ENCODE data around the gene TRIO. TPM values are rescaled to one million over a fixed set of nuclear protein-coding genes. Genes with fewer than 3 reads are reported as not detected.

Gene TRIO
- polyA plus RNA-seq, 1 experiment, result 176 TPM

- Histone ChIP-seq H3K27me3 (ENCODE audit: control insufficient read depth, insufficient read depth, low read length) (no peaks in the 10 kb centered on the region), H3K36me3 (ENCODE audit: control insufficient read depth, insufficient read depth, low read length) (peaks cover 40% of the 10 kb centered on the region), H3K4me3 (ENCODE audit: low read depth, low read length) (no peak overlapping the region)
- ChIA-PET POLR2A (no interaction called here), CTCF (no interaction called here)
- no peak for TF ChIP-seq CTCF (IDR thresholded peaks at IDR 0.05; ENCODE audit: insufficient read depth, low read depth, low read length)
- DNase-seq (ENCODE audit: low read depth), result no peak
Measured at GRCh38 chr5:14482085-14482484, 338.9 kb downstream of the TRIO start.

GRCh38 chr5:14483504-14484157 is 340.5 kb downstream of the TRIO start:
- CTCF ChIA-PET, result no interaction called here
- Histone ChIP-seq H3K27me3 (ENCODE audit: control insufficient read depth, insufficient read depth, low read length) (no peaks in the 10 kb centered on the region), H3K4me3 (ENCODE audit: low read depth, low read length) (no peak overlapping the region), H3K36me3 (ENCODE audit: control insufficient read depth, insufficient read depth, low read length) (peaks cover 47% of the 10 kb centered on the region)
- DNase-seq (ENCODE audit: low read depth), result no peak
- no peak for TF ChIP-seq CTCF (IDR thresholded peaks at IDR 0.05; ENCODE audit: insufficient read depth, low read depth, low read length)
- POLR2A ChIA-PET, result no interaction called here

- DNase-seq (ENCODE audit: low read depth), result no peak
- CTCF ChIA-PET, result interaction anchor here (0.5 kb wide), 1 partner anchor 132 kb away, joined by 3 read pairs; no protein-coding TSS in a partner anchor
- no peaks in the 10 kb centered on the region for H3K27me3 ChIP-seq (ENCODE audit: control insufficient read depth, insufficient read depth, low read length)
- no peak overlapping the region for H3K4me3 ChIP-seq (ENCODE audit: low read depth, low read length)
- TF ChIP-seq CTCF (IDR thresholded peaks at IDR 0.05; ENCODE audit: insufficient read depth, low read depth, low read length), result no peak
- POLR2A ChIA-PET, result no interaction called here
- H3K36me3 ChIP-seq (ENCODE audit: control insufficient read depth, insufficient read depth, low read length), result peaks cover 53% of the 10 kb centered on the region
Measured at GRCh38 chr5:14486486-14486885, 343.3 kb downstream of the TRIO start.

GRCh38 chr5:14486996-14487896 is 344.1 kb downstream of the TRIO start:
- CTCF ChIA-PET, result interaction anchor here (0.5 kb wide), 1 partner anchor 131 kb away, joined by 3 read pairs; no protein-coding TSS in a partner anchor
- peaks cover 56% of the 10 kb centered on the region for H3K36me3 ChIP-seq (ENCODE audit: control insufficient read depth, insufficient read depth, low read length)
- no peaks in the 10 kb centered on the region for H3K27me3 ChIP-seq (ENCODE audit: control insufficient read depth, insufficient read depth, low read length)
- no peak overlapping the region for H3K4me3 ChIP-seq (ENCODE audit: low read depth, low read length)
- POLR2A ChIA-PET, result no interaction called here
- no peak for TF ChIP-seq CTCF (IDR thresholded peaks at IDR 0.05; ENCODE audit: insufficient read depth, low read depth, low read length)
- no peak for DNase-seq (ENCODE audit: low read depth)

DNA sequence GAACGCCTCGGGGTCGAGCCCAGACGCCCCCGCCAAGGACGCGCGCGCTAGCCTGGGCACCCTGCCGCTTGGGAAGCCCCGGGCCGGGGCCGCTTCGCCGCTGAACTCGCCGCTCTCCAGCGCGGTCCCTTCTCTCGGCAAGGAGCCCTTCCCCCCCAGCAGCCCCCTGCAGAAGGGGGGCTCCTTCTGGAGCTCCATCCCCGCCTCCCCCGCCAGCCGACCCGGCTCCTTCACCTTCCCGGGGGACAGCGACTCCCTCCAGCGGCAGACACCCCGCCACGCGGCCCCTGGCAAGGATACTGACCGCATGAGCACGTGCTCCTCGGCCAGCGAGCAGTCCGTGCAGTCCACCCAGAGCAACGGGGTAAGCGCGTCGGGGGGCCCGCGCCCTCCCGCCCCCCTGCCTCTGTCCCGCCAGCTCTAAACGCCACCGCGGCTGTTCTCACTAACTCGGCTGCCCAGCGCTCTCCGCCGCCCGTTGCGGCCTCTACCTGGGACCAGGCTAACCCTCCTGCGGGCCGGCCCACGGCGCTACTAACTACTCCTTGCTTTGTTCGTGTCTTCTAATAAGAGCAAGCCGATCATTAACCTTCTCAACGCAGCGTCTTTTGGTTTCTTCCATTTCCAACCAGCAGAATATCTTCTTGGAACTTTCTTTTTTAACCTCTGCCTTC is 344.9 kb downstream of the TRIO start:
- CTCF ChIA-PET, result no interaction called here
- no peak for DNase-seq (ENCODE audit: low read depth)
- TF ChIP-seq CTCF (IDR thresholded peaks at IDR 0.05; ENCODE audit: insufficient read depth, low read depth, low read length), result no peak
- Histone ChIP-seq H3K36me3 (ENCODE audit: control insufficient read depth, insufficient read depth, low read length) (peaks cover 57% of the 10 kb centered on the region), H3K4me3 (ENCODE audit: low read depth, low read length) (no peak overlapping the region), H3K27me3 (ENCODE audit: control insufficient read depth, insufficient read depth, low read length) (no peaks in the 10 kb centered on the region)
- POLR2A ChIA-PET, result no interaction called here

All from BJ (cell line).